Esophagus (tissue), 2 donors: ENCODE data around the gene GRM8. TPM values are rescaled to one million over a fixed set of nuclear protein-coding genes. Genes with fewer than 3 reads are reported as not detected.

Source experiments
- H3K27ac ChIP-seq, 2 donors: one replicate each; pipeline ENCODE4 v1.5.1; 2013; ENCODE audit warnings: low read depth in 2 of 2, mild to moderate bottlenecking in 2 of 2, inconsistent platforms in 1 of 2, low read length in 1 of 2, moderate library complexity in 1 of 2
- H3K27me3 ChIP-seq, 2 donors: one replicate each; pipeline ENCODE4 v1.6.1; 2013; ENCODE audit warnings: low read length in 2 of 2, control low read depth in 1 of 2, mild to moderate bottlenecking in 1 of 2; ENCODE audit not compliant: insufficient read depth in 2 of 2, control insufficient read depth in 1 of 2
- H3K36me3 ChIP-seq, 2 donors: one replicate each; pipeline ENCODE4 v1.6.1; 2013; ENCODE audit warnings: low read length in 1 of 2; ENCODE audit not compliant: control insufficient read depth in 2 of 2, insufficient read depth in 2 of 2
- H3K4me1 ChIP-seq, 2 donors: one replicate each; pipeline ENCODE4 v1.6.1; 2013; ENCODE audit warnings: low read length in 1 of 2; ENCODE audit not compliant: control insufficient read depth in 2 of 2, insufficient read depth in 2 of 2
- H3K4me3 ChIP-seq, 2 donors: one replicate each; pipeline ENCODE4 v1.5.1; 2013; ENCODE audit warnings: low read length in 2 of 2, mild to moderate bottlenecking in 2 of 2, low read depth in 1 of 2, moderate library complexity in 1 of 2
- H3K9me3 ChIP-seq, 2 donors: one replicate each; pipeline ENCODE4 v1.6.1; 2013; ENCODE audit warnings: mild to moderate bottlenecking in 2 of 2, low read depth in 1 of 2, low read length in 1 of 2, moderate library complexity in 1 of 2; ENCODE audit not compliant: control insufficient read depth in 2 of 2, insufficient read depth in 1 of 2
- WGBS, 2 donors: extraction: QIAGEN DNeasy Blood & Tissue Kit; methylation state at CpG; one replicate each; pipeline ENCODE4 v1.1.7; 2013; 5-methylcytosine and 5-hydroxymethylcytosine counted together
- polyA plus RNA-seq, 2 donors: library from polyadenylated mRNA; stranded (reverse); fragments of 200-250 nt; gene quantifications; one replicate each; pipeline ENCODE4 v1.2.3, GENCODE V29; 2013
- donor health status: healthy with polysubstance abuse.
- donor health status: Bipolar disorder and iron deficiency.

Gene GRM8
- polyA plus RNA-seq, 2 donors = 0.19 TPM; not detected in 1

GRCh38 chr7:126698446-126698845 is 554.3 kb downstream of the GRM8 start:
- H3K4me1 ChIP-seq = no peaks in the 10 kb centered on the region
- no peaks in the 10 kb centered on the region for H3K9me3 ChIP-seq
- no peaks in the 10 kb centered on the region for H3K36me3 ChIP-seq
- WGBS, 2 donors = 43 to 53% methylated on average over 2 of the region's 2 CpGs
- no peaks in the 10 kb centered on the region for H3K27me3 ChIP-seq
- H3K4me3 ChIP-seq = no peak overlapping the region
- H3K27ac ChIP-seq = no peak overlapping the region

GRCh38 chr7:126696256-126697038 is 556.3 kb downstream of the GRM8 start:
- WGBS, 2 donors = 68 to 79% methylated on average over 9 of the region's 9 CpGs
- Histone ChIP-seq H3K36me3 (no peaks in the 10 kb centered on the region), H3K27me3 (no peaks in the 10 kb centered on the region), H3K4me1 (no peaks in the 10 kb centered on the region), H3K9me3 (no peaks in the 10 kb centered on the region), H3K27ac (no peak overlapping the region), H3K4me3 (no peak overlapping the region)

- H3K4me1 ChIP-seq = peaks cover 0 to 2% of the 10 kb centered on the region in 2 donors
- WGBS, 2 donors = 90 to 91% methylated on average over 11 of the region's 11 CpGs
- H3K27me3 ChIP-seq = no peaks in the 10 kb centered on the region
- no peak overlapping the region for H3K4me3 ChIP-seq
- H3K27ac ChIP-seq = no peak overlapping the region
- H3K36me3 ChIP-seq = no peaks in the 10 kb centered on the region
- peaks cover 8 to 9% of the 10 kb centered on the region in 2 donors for H3K9me3 ChIP-seq
Measured at GRCh38 chr7:126690848-126691751, 561.6 kb downstream of the GRM8 start.

- no peak overlapping the region for H3K27ac ChIP-seq
- no peaks in the 10 kb centered on the region for H3K27me3 ChIP-seq
- no peaks in the 10 kb centered on the region for H3K36me3 ChIP-seq
- WGBS, 2 donors = 96 to 97% methylated on average over 15 of the region's 15 CpGs
- no peak overlapping the region for H3K4me3 ChIP-seq
- peaks cover 0 to 2% of the 10 kb centered on the region in 2 donors for H3K4me1 ChIP-seq
- H3K9me3 ChIP-seq = peaks cover 8 to 14% of the 10 kb centered on the region in 2 donors
Measured at GRCh38 chr7:126690104-126690503, 562.6 kb downstream of the GRM8 start.

GRCh38 chr7:126689037-126689436 is 563.7 kb downstream of the GRM8 start:
- Histone ChIP-seq H3K4me1 (peaks cover 0 to 2% of the 10 kb centered on the region in 2 donors), H3K27ac (no peak overlapping the region), H3K4me3 (no peak overlapping the region), H3K9me3 (peaks cover 8 to 18% of the 10 kb centered on the region in 2 donors), H3K27me3 (no peaks in the 10 kb centered on the region), H3K36me3 (no peaks in the 10 kb centered on the region)
- 73 to 76% methylated on average over 1 of the region's 1 CpG for WGBS, 2 donors

- Histone ChIP-seq H3K27ac (no peak overlapping the region), H3K27me3 (no peaks in the 10 kb centered on the region), H3K4me3 (no peak overlapping the region), H3K9me3 (peaks cover 8 to 18% of the 10 kb centered on the region in 2 donors), H3K4me1 (peaks cover 0 to 2% of the 10 kb centered on the region in 2 donors), H3K36me3 (no peaks in the 10 kb centered on the region)
- WGBS, 2 donors = 75 to 80% methylated on average over 5 of the region's 5 CpGs
Measured at GRCh38 chr7:126686474-126686873, 566.3 kb downstream of the GRM8 start.

- Histone ChIP-seq H3K27ac (no peak overlapping the region), H3K4me3 (no peak overlapping the region), H3K27me3 (no peaks in the 10 kb centered on the region), H3K36me3 (no peaks in the 10 kb centered on the region), H3K4me1 (no peaks in the 10 kb centered on the region), H3K9me3 (peaks cover 4 to 14% of the 10 kb centered on the region in 2 donors)
- 94 to 95% methylated on average over 10 of the region's 10 CpGs for WGBS, 2 donors
Measured at GRCh38 chr7:126685596-126685995, 567.1 kb downstream of the GRM8 start.

- H3K36me3 ChIP-seq = no peaks in the 10 kb centered on the region
- H3K27me3 ChIP-seq = no peaks in the 10 kb centered on the region
- no peaks in the 10 kb centered on the region for H3K4me1 ChIP-seq
- H3K4me3 ChIP-seq = no peak overlapping the region
- H3K27ac ChIP-seq = no peak overlapping the region
- WGBS, 2 donors = 87 to 92% methylated on average over 11 of the region's 11 CpGs
- H3K9me3 ChIP-seq = peaks cover 2 to 11% of the 10 kb centered on the region in 2 donors
Measured at GRCh38 chr7:126685018-126685573, 567.6 kb downstream of the GRM8 start.

- Histone ChIP-seq H3K27me3 (no peaks in the 10 kb centered on the region), H3K4me3 (no peak overlapping the region), H3K27ac (no peak overlapping the region), H3K36me3 (no peaks in the 10 kb centered on the region), H3K9me3 (peaks cover 0 to 10% of the 10 kb centered on the region in 2 donors), H3K4me1 (no peaks in the 10 kb centered on the region)
Measured at GRCh38 chr7:126682176-126682575, 570.6 kb downstream of the GRM8 start.
